CD4-positive, alpha-beta T cell (primary cell): ENCODE data around the gene BPIFA3. TPM values are rescaled to one million over a fixed set of nuclear protein-coding genes. Genes with fewer than 3 reads are reported as not detected.

ENCODE experiments used
- ATAC-seq: fragments of 200-7000 bp; cut with Tn5 transposase; one replicate; pipeline ENCODE4 v1.10.0; 2022; ENCODE audit warnings: mild to moderate bottlenecking; ENCODE audit not compliant: poor library complexity
- CTCF ChIA-PET: fragments of 350-600 bp; sonication (Branson Sonifier 250); formaldehyde crosslinking; loops from one replicate; lab custom pipeline; 2021; ENCODE audit warnings: antibody characterized with exemption, inconsistent platforms; lab: Charles Lee
- POLR2A ChIA-PET: fragments of 350-600 bp; sonication (Branson Sonifier 250); formaldehyde crosslinking; loops from one replicate; lab custom pipeline; 2021; ENCODE audit warnings: antibody characterized with exemption, inconsistent platforms; lab: Charles Lee
- DNase-seq, 14 experiments: peaks; one replicate each; pipeline ENCODE4 v3.0.0-alpha.2; 2013 to 2020; ENCODE audit warnings: mixed read lengths in 2 of 14
- H3K27ac ChIP-seq, 2 donors: one replicate each; pipeline versions ENCODE4 v1.5.1 to v1.7.0; 2013; ENCODE audit warnings: low read length in 2 of 2, low read depth in 1 of 2, mild to moderate bottlenecking in 1 of 2
- H3K27me3 ChIP-seq, 2 experiments: 1 replicate in 1 of 2; 2 replicates in 1 of 2; pipeline versions ENCODE4 v1.6.1 to v1.7.0; 2013; ENCODE audit warnings: low read length in 2 of 2, control low read depth in 1 of 2, mild to moderate bottlenecking in 1 of 2, moderate library complexity in 1 of 2; ENCODE audit not compliant: insufficient read depth in 2 of 2, control insufficient read depth in 1 of 2
- H3K36me3 ChIP-seq: one replicate; pipeline ENCODE4 v1.6.1; 2013; ENCODE audit warnings: low read length, control low read depth; ENCODE audit not compliant: insufficient read depth
- H3K4me1 ChIP-seq: one replicate; pipeline ENCODE4 v1.6.1; 2013; ENCODE audit warnings: low read length, control low read depth; ENCODE audit not compliant: insufficient read depth
- H3K4me3 ChIP-seq: one replicate; pipeline ENCODE4 v1.5.1; 2013; ENCODE audit warnings: mild to moderate bottlenecking, low read length, moderate library complexity
- H3K9me3 ChIP-seq, 2 experiments: 1 replicate in 1 of 2; 2 replicates in 1 of 2; pipeline versions ENCODE4 v1.6.1 to v1.7.0; 2013; ENCODE audit warnings: low read length in 2 of 2, mild to moderate bottlenecking in 2 of 2, control low read depth in 1 of 2, moderate library complexity in 1 of 2; ENCODE audit not compliant: control insufficient read depth in 1 of 2, insufficient read depth in 1 of 2
- H3K27ac Mint-ChIP-seq: one replicate; pipeline ENCODE4 v1.8.0; 2020; ENCODE audit warnings: mixed read lengths
- H3K27me3 Mint-ChIP-seq: one replicate; pipeline ENCODE4 v1.8.0; 2021; ENCODE audit warnings: mixed read lengths
- H3K36me3 Mint-ChIP-seq: one replicate; pipeline ENCODE4 v1.8.0; 2021; ENCODE audit warnings: low read depth, mixed read lengths
- H3K4me1 Mint-ChIP-seq: one replicate; pipeline ENCODE4 v1.8.0; 2021; ENCODE audit warnings: low read depth, mixed read lengths
- H3K4me3 Mint-ChIP-seq: one replicate; pipeline ENCODE4 v1.8.0; 2020; ENCODE audit warnings: mild to moderate bottlenecking, mixed read lengths
- H3K9me3 Mint-ChIP-seq: one replicate; pipeline ENCODE4 v1.8.0; 2020; ENCODE audit warnings: mixed read lengths
- CTCF ChIP-seq: fragments of 200-600 bp; IDR thresholded peaks from one replicate; pipeline ENCODE4 v1.8.0; 2022; ENCODE audit warnings: antibody characterized with exemption, mild to moderate bottlenecking
- intact Hi-C, 2 experiments: fragments of 100-400 bp; cut with DNase I in 1 of 2; cut with micrococcal nuclease in 1 of 2; formaldehyde crosslinking; loops; one replicate each; pipeline versions ENCODE4 v1.15.1 to v1.9.0; 2023 to 2025; cut with DNase I, micrococcal nuclease
- total RNA-seq, 174 experiments: library from RNA in 2 of 174; stranded (reverse) in 2 of 174; gene quantifications; one replicate each; pipeline ENCODE4 v1.2.3 and lab custom pipeline; 2021 to 2026

BPIFA3 gene
- total RNA-seq, 2 experiments from 2014 or later, result not detected

DNA sequence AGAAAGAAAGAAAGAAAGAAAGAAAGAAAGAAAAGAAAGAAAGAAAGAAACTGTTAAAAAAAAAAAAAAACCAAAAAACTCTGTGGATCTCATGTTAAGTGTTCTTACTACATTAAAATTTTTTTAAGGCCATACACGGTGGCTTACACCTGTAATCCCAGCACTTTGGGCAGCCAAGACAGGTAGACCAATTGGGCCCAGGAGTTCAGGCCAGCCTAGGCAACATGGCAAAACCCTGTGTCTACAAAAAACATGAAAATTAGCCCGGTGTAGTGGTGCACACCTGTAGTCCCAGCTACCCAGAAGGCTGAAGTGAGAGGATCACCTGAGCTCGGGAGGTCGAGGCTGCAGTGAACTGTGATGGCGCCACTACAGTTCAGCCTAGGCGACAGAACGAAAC lies 14.1 kb downstream of the BPIFA3 start:
- H3K9me3 ChIP-seq, result no peaks in the 10 kb centered on the region
- no peak overlapping the region for H3K27ac ChIP-seq
- no peaks in the 10 kb centered on the region for H3K4me1 ChIP-seq
- no peak overlapping the region for H3K4me3 ChIP-seq
- no peaks in the 10 kb centered on the region for H3K36me3 ChIP-seq
- no peaks in the 10 kb centered on the region for H3K4me1 Mint-ChIP-seq
- H3K36me3 Mint-ChIP-seq, result no peaks in the 10 kb centered on the region
- H3K4me3 Mint-ChIP-seq, result no peak overlapping the region
- DNase-seq (no peak), ATAC-seq (no peak)
- H3K27ac Mint-ChIP-seq, result no peak overlapping the region
- TF ChIP-seq CTCF, result no peak
- POLR2A ChIA-PET, result no interaction called here
- no peaks in the 10 kb centered on the region for H3K9me3 Mint-ChIP-seq
- intact Hi-C loops, result no loop called here
- CTCF ChIA-PET, result no interaction called here
- H3K27me3 ChIP-seq, result peaks cover 0 to 7% of the 10 kb centered on the region in 2 experiments
- peaks cover 26% of the 10 kb centered on the region for H3K27me3 Mint-ChIP-seq

DNA sequence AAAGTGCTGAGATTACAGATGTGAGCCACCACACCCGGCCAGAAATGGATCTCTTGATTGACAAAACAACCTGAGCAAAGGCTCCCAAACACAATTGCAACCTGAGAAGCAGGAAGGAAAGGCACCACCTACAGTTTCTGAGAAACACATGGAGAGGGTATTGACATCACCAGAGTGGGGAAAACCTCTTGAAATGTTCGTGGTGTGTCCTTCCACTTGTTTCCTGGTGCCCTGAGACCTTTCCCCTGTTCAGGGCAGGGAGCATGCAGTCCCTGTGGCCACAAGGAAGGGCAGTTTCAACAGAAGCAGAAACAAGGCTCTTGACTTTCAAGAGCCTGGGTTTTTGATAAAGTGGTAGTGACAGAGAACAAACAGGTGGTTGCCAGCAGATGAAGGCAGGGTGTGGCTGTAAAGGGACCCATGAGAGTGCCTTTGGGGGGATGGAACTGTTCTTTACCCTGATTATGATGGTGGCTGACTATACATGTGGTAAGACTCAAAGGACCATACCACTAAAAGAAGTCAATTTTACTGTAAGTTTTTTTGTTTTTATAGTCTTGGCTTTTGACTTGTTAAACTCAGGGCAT lies 15.4 kb downstream of the BPIFA3 start:
- no peak for DNase-seq
- Histone ChIP-seq H3K36me3 (no peaks in the 10 kb centered on the region), H3K4me1 (no peaks in the 10 kb centered on the region), H3K9me3 (no peaks in the 10 kb centered on the region), H3K27ac (no peak overlapping the region), H3K4me3 (no peak overlapping the region), H3K27me3 (peaks cover 0 to 7% of the 10 kb centered on the region in 2 experiments)
- H3K9me3 Mint-ChIP-seq, result no peaks in the 10 kb centered on the region
- intact Hi-C loops, result no loop called here
- no peak overlapping the region for H3K4me3 Mint-ChIP-seq
- H3K27ac Mint-ChIP-seq, result no peak overlapping the region
- TF ChIP-seq CTCF, result no peak
- no peaks in the 10 kb centered on the region for H3K36me3 Mint-ChIP-seq
- H3K27me3 Mint-ChIP-seq, result peaks cover 29% of the 10 kb centered on the region
- no peaks in the 10 kb centered on the region for H3K4me1 Mint-ChIP-seq
- ATAC-seq, result no peak
- ChIA-PET CTCF (no interaction called here), POLR2A (no interaction called here)

DNA sequence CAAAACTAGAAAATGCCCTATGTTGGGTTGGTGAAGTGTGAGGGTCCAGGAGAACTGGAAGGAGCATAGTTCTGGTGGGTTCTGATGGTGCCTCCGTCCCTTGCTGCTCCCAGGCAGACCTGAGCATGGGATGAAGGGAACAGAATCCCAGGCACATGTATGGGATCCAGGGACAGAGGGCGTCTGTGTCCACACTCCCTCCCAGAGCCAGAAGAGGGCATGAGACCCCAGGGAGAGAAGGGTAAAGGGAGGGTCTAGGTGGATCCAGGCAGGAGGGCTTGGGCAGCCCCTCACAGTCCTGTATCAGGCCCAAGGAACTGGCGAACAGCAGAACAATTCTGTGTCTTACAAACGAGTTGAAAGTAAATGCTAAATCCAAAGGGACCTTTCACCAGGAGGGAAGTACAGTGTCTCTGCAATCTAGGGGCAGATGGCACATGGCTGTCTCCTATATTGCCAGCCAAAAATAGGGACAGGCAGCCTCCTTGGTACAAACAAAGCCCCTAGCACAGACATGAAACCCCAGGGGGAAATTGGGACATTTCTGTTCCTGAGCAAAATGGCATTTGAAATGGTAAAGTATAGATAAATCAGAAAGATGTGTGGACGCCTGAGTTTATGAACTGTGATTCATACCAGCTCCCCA lies 16.1 kb downstream of the BPIFA3 start:
- no peak overlapping the region for H3K27ac ChIP-seq
- H3K9me3 ChIP-seq, result no peaks in the 10 kb centered on the region
- H3K4me3 Mint-ChIP-seq, result no peak overlapping the region
- H3K4me1 ChIP-seq, result no peaks in the 10 kb centered on the region
- no peaks in the 10 kb centered on the region for H3K36me3 ChIP-seq
- intact Hi-C loops, result no loop called here
- no peak overlapping the region for H3K4me3 ChIP-seq
- ChIA-PET POLR2A (no interaction called here), CTCF (no interaction called here)
- H3K4me1 Mint-ChIP-seq, result no peaks in the 10 kb centered on the region
- H3K9me3 Mint-ChIP-seq, result no peaks in the 10 kb centered on the region
- ATAC-seq (no peak), DNase-seq (no peak)
- no peaks in the 10 kb centered on the region for H3K36me3 Mint-ChIP-seq
- H3K27me3 ChIP-seq, result peaks cover 0 to 3% of the 10 kb centered on the region in 2 experiments
- H3K27me3 Mint-ChIP-seq, result peaks cover 30% of the 10 kb centered on the region
- no peak for TF ChIP-seq CTCF
- H3K27ac Mint-ChIP-seq, result no peak overlapping the region
